ENCODE results near the gene ZCCHC10.

- TF ChIP-seq CTCF (IDR thresholded peaks at IDR 0.05) (no peak), POLR2A (IDR thresholded peaks at IDR 0.05) (no peak)
Measured at GRCh38 chr5:133052317-133053175, 26.2 kb upstream of the ZCCHC10 start.

Measured in testis (tissue), 2 donors.